Panc1 (cell line): ENCODE data around the gene CACNG3. TPM values are rescaled to one million over a fixed set of nuclear protein-coding genes. Genes with fewer than 3 reads are reported as not detected.

ENCODE experiments used
- ATAC-seq: fragments of 200-7000 bp; cut with Tn5 transposase; 2 replicates; pipeline ENCODE4 v1.9.1; 2020; ENCODE audit warnings: mild to moderate bottlenecking, moderate library complexity
- BruUV-seq: library from RNA; stranded (reverse); fragments of 400-500 nt; replicated peaks from 2 replicates; lab custom pipeline; 2021; lab: Mats Ljungman, UMichigan
- CTCF ChIA-PET: fragments of 300-600 bp; sonication (Branson Sonifier 250); formaldehyde crosslinking; loops from one replicate; lab custom pipeline; 2022; ENCODE audit warnings: antibody characterized with exemption; lab: Charles Lee
- POLR2A ChIA-PET: fragments of 300-600 bp; sonication (Branson Sonifier 250); formaldehyde crosslinking; loops from one replicate; lab custom pipeline; 2022; ENCODE audit warnings: antibody characterized with exemption; lab: Charles Lee
- DNase-seq: peaks from one replicate; pipeline ENCODE4 v3.0.0-alpha.2; 2010; ENCODE audit warnings: low read depth, low spot score
- H3K27ac ChIP-seq: 2 replicates; pipeline ENCODE4 v1.5.1; 2011; ENCODE audit warnings: mild to moderate bottlenecking, low read length, inconsistent platforms
- H3K27me3 ChIP-seq: fragments of 200-500 bp; sonication (Bioruptor generic); 2 replicates; pipeline ENCODE4 v1.6.0; 2014; ENCODE audit warnings: low read length, inconsistent platforms; ENCODE audit not compliant: control insufficient read depth, insufficient read depth
- H3K36me3 ChIP-seq: fragments of 200-500 bp; sonication (Bioruptor generic); 2 replicates; pipeline ENCODE4 v1.5.1; 2014; ENCODE audit warnings: inconsistent platforms, mild to moderate bottlenecking, low read length, moderate library complexity; ENCODE audit not compliant: control insufficient read depth, insufficient read depth
- H3K4me1 ChIP-seq: 2 replicates; pipeline ENCODE4 v1.5.1; 2011; ENCODE audit warnings: inconsistent platforms, mild to moderate bottlenecking, low read length, moderate library complexity; ENCODE audit not compliant: control insufficient read depth, insufficient read depth
- H3K4me3 ChIP-seq, 2 experiments: 2 replicates each; pipeline ENCODE4 v1.5.1; 2011 to 2012; ENCODE audit warnings: low read depth in 2 of 2, low read length in 2 of 2, mild to moderate bottlenecking in 2 of 2, inconsistent platforms in 1 of 2, moderate library complexity in 1 of 2
- H3K9me3 ChIP-seq: fragments of 200-500 bp; sonication (Bioruptor generic); 2 replicates; pipeline ENCODE4 v1.5.1; 2014; ENCODE audit warnings: low read depth, mild to moderate bottlenecking, inconsistent platforms, low read length, moderate library complexity; ENCODE audit not compliant: control insufficient read depth, insufficient read depth
- POLR2AphosphoS5 ChIP-seq: IDR thresholded peaks from 2 replicates; pipeline ENCODE4 v1.6.1; 2012; ENCODE audit warnings: mild to moderate bottlenecking, low read depth, low read length, moderate library complexity
- SIN3A ChIP-seq: IDR thresholded peaks from 2 replicates; pipeline ENCODE4 v1.6.1; 2012; ENCODE audit warnings: low read depth, mild to moderate bottlenecking, low read length, moderate library complexity, borderline replicate concordance; ENCODE audit not compliant: insufficient read depth
- TCF7L2 ChIP-seq: IDR thresholded peaks from 2 replicates; pipeline ENCODE4 v1.6.1; 2011; ENCODE audit warnings: mild to moderate bottlenecking, low read depth, low read length, inconsistent platforms
- in situ Hi-C: cut with HindIII; loops from 2 replicates; pipeline ENCODE4 v1.10.0; 2016; ENCODE audit warnings: low sequenced_read_pairs, low pct_unique_long_range_greater_than_20kb
- intact Hi-C: fragments of 100-400 bp; cut with micrococcal nuclease; formaldehyde crosslinking; loops from one replicate; pipeline ENCODE4 v1.10.0; 2022; ENCODE audit not compliant: unreplicated experiment
- total RNA-seq: library from RNA; stranded (reverse); gene quantifications from one replicate; pipeline ENCODE4 v1.2.1, GENCODE V29; 2021; ENCODE audit not compliant: unreplicated experiment
- TF ChIP-seq, protein P1 (sequence below), 2 experiments: IDR thresholded peaks; 2 replicates each; pipeline ENCODE4 v1.6.1; 2011 to 2012; ENCODE audit warnings: low read depth in 2 of 2, control low read depth in 1 of 2, low read length in 1 of 2, mild to moderate bottlenecking in 1 of 2, moderate library complexity in 1 of 2; ENCODE audit not compliant: insufficient read depth in 1 of 2
- TF ChIP-seq, protein P2 (sequence below): fragments of 450-650 bp; IDR thresholded peaks from 2 replicates; pipeline ENCODE4 v1.5.1; 2017; ENCODE audit warnings: mild to moderate bottlenecking

The CACNG3 gene
- total RNA-seq, 1 experiment from 2014 or later = not detected

DNA sequence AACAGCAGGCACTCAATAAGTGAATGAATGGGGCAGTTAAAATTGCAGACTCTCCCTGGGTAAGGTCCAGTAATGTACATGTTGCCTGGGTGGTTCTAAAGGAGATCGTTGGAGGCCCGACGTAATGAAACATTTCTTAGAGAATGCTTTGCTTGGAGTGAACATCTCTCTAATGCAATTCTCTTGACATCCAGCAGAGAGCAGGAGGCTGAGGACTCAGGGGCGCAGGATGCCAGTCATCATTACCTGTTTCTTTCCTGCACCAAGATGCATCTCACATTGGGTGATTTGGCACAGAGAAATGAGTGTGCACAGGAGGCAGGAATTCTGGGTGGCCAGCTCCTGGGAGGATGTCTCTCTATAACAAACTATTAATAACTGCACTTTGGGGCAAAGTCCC, 152.9 kb downstream of the CACNG3 start:
- Histone ChIP-seq H3K36me3 (no peaks in the 10 kb centered on the region), H3K27ac (no peak overlapping the region), H3K4me1 (no peaks in the 10 kb centered on the region), H3K27me3 (no peaks in the 10 kb centered on the region), H3K9me3 (no peaks in the 10 kb centered on the region), H3K4me3 (no peak overlapping the region)
- ATAC-seq = no peak; the same call in 1 of the 2 replicates
- in situ Hi-C loops (no loop called here), intact Hi-C loops (no loop called here)
- POLR2A ChIA-PET = no interaction called here
- TF ChIP-seq, protein P1, sequence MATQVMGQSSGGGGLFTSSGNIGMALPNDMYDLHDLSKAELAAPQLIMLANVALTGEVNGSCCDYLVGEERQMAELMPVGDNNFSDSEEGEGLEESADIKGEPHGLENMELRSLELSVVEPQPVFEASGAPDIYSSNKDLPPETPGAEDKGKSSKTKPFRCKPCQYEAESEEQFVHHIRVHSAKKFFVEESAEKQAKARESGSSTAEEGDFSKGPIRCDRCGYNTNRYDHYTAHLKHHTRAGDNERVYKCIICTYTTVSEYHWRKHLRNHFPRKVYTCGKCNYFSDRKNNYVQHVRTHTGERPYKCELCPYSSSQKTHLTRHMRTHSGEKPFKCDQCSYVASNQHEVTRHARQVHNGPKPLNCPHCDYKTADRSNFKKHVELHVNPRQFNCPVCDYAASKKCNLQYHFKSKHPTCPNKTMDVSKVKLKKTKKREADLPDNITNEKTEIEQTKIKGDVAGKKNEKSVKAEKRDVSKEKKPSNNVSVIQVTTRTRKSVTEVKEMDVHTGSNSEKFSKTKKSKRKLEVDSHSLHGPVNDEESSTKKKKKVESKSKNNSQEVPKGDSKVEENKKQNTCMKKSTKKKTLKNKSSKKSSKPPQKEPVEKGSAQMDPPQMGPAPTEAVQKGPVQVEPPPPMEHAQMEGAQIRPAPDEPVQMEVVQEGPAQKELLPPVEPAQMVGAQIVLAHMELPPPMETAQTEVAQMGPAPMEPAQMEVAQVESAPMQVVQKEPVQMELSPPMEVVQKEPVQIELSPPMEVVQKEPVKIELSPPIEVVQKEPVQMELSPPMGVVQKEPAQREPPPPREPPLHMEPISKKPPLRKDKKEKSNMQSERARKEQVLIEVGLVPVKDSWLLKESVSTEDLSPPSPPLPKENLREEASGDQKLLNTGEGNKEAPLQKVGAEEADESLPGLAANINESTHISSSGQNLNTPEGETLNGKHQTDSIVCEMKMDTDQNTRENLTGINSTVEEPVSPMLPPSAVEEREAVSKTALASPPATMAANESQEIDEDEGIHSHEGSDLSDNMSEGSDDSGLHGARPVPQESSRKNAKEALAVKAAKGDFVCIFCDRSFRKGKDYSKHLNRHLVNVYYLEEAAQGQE (IDR thresholded peaks at IDR 0.05; ENCODE audit: insufficient read depth in 1 of 2, low read depth in 2 of 2, low read length in 1 of 2) = no peak
- TF ChIP-seq, protein P2, sequence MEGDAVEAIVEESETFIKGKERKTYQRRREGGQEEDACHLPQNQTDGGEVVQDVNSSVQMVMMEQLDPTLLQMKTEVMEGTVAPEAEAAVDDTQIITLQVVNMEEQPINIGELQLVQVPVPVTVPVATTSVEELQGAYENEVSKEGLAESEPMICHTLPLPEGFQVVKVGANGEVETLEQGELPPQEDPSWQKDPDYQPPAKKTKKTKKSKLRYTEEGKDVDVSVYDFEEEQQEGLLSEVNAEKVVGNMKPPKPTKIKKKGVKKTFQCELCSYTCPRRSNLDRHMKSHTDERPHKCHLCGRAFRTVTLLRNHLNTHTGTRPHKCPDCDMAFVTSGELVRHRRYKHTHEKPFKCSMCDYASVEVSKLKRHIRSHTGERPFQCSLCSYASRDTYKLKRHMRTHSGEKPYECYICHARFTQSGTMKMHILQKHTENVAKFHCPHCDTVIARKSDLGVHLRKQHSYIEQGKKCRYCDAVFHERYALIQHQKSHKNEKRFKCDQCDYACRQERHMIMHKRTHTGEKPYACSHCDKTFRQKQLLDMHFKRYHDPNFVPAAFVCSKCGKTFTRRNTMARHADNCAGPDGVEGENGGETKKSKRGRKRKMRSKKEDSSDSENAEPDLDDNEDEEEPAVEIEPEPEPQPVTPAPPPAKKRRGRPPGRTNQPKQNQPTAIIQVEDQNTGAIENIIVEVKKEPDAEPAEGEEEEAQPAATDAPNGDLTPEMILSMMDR = peak; percentile 56
- no peak for TF ChIP-seq TCF7L2
- no peak for TF ChIP-seq POLR2AphosphoS5
- TF ChIP-seq SIN3A = no peak
- BruUV-seq = no TSS peak
- CTCF ChIA-PET = interaction anchor here (0.7 kb wide), 2 partner anchors 39 to 183 kb away, joined by 3 to 12 read pairs; no protein-coding TSS in a partner anchor
- no peak for DNase-seq
